Lower leg skin (tissue), 3 donors: ENCODE results near the gene ADGRD1.

ENCODE experiments used
- POLR2A ChIP-seq, 2 donors: fragments of 450-650 bp; IDR thresholded peaks; one replicate each; pipeline ENCODE4 v1.6.1; 2016 to 2017; ENCODE audit warnings: antibody characterized with exemption in 2 of 2, mild to moderate bottlenecking in 1 of 2, moderate library complexity in 1 of 2
- TF ChIP-seq, protein P1 (sequence below), 3 donors: fragments of 450-650 bp; IDR thresholded peaks; one replicate each; pipeline ENCODE4 v1.5.1; 2016; ENCODE audit warnings: antibody characterized with exemption in 3 of 3, mild to moderate bottlenecking in 3 of 3, moderate library complexity in 2 of 3

DNA sequence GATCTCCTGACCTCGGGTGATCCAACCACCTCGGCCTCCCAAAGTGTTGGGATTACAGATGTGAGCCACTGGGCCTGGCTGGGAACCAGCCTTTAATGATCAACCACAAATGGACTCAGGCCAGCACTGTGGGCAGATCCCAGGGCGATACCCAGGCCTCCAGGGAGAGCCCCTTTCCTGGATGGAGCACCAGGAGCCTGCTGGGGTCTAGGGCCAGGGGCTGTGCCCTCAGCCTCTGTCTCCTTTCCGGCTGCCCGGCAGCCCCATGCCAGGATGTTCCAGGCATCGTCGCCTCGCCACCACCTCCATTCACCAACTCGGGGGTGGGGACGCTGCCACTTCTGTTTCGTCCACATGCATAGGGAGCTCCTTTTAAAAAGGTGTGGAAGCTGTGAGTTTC, 2.3 kb downstream of the ADGRD1 start:
- TF ChIP-seq POLR2A (IDR thresholded peaks at IDR 0.05) = no peak
- TF ChIP-seq, protein P1, sequence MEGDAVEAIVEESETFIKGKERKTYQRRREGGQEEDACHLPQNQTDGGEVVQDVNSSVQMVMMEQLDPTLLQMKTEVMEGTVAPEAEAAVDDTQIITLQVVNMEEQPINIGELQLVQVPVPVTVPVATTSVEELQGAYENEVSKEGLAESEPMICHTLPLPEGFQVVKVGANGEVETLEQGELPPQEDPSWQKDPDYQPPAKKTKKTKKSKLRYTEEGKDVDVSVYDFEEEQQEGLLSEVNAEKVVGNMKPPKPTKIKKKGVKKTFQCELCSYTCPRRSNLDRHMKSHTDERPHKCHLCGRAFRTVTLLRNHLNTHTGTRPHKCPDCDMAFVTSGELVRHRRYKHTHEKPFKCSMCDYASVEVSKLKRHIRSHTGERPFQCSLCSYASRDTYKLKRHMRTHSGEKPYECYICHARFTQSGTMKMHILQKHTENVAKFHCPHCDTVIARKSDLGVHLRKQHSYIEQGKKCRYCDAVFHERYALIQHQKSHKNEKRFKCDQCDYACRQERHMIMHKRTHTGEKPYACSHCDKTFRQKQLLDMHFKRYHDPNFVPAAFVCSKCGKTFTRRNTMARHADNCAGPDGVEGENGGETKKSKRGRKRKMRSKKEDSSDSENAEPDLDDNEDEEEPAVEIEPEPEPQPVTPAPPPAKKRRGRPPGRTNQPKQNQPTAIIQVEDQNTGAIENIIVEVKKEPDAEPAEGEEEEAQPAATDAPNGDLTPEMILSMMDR (IDR thresholded peaks at IDR 0.05) = no peak
